Panc1 (cell line): ENCODE results near the gene PLCG2. TPM values are rescaled to one million over a fixed set of nuclear protein-coding genes. Genes with fewer than 3 reads are reported as not detected.
A peak's percentile ranks its signal among the peaks of the same experiment; 100 is the strongest.

Source experiments
- ATAC-seq: fragments of 200-7000 bp; cut with Tn5 transposase; 2 replicates; pipeline ENCODE4 v1.9.1; 2020; ENCODE audit warnings: mild to moderate bottlenecking, moderate library complexity
- BruUV-seq: library from RNA; stranded (reverse); fragments of 400-500 nt; replicated peaks from 2 replicates; lab custom pipeline; 2021; lab: Mats Ljungman, UMichigan
- CTCF ChIA-PET: fragments of 300-600 bp; sonication (Branson Sonifier 250); formaldehyde crosslinking; loops from one replicate; lab custom pipeline; 2022; ENCODE audit warnings: antibody characterized with exemption; lab: Charles Lee
- POLR2A ChIA-PET: fragments of 300-600 bp; sonication (Branson Sonifier 250); formaldehyde crosslinking; loops from one replicate; lab custom pipeline; 2022; ENCODE audit warnings: antibody characterized with exemption; lab: Charles Lee
- DNase-seq: peaks from one replicate; pipeline ENCODE4 v3.0.0-alpha.2; 2010; ENCODE audit warnings: low read depth, low spot score
- H3K27ac ChIP-seq: 2 replicates; pipeline ENCODE4 v1.5.1; 2011; ENCODE audit warnings: mild to moderate bottlenecking, low read length, inconsistent platforms
- H3K27me3 ChIP-seq: fragments of 200-500 bp; sonication (Bioruptor generic); 2 replicates; pipeline ENCODE4 v1.6.0; 2014; ENCODE audit warnings: low read length, inconsistent platforms; ENCODE audit not compliant: control insufficient read depth, insufficient read depth
- H3K36me3 ChIP-seq: fragments of 200-500 bp; sonication (Bioruptor generic); 2 replicates; pipeline ENCODE4 v1.5.1; 2014; ENCODE audit warnings: inconsistent platforms, mild to moderate bottlenecking, low read length, moderate library complexity; ENCODE audit not compliant: control insufficient read depth, insufficient read depth
- H3K4me1 ChIP-seq: 2 replicates; pipeline ENCODE4 v1.5.1; 2011; ENCODE audit warnings: inconsistent platforms, mild to moderate bottlenecking, low read length, moderate library complexity; ENCODE audit not compliant: control insufficient read depth, insufficient read depth
- H3K4me3 ChIP-seq, 2 experiments: 2 replicates each; pipeline ENCODE4 v1.5.1; 2011 to 2012; ENCODE audit warnings: low read depth in 2 of 2, low read length in 2 of 2, mild to moderate bottlenecking in 2 of 2, inconsistent platforms in 1 of 2, moderate library complexity in 1 of 2
- H3K9me3 ChIP-seq: fragments of 200-500 bp; sonication (Bioruptor generic); 2 replicates; pipeline ENCODE4 v1.5.1; 2014; ENCODE audit warnings: low read depth, mild to moderate bottlenecking, inconsistent platforms, low read length, moderate library complexity; ENCODE audit not compliant: control insufficient read depth, insufficient read depth
- CTCF ChIP-seq: fragments of 450-650 bp; IDR thresholded peaks from 2 replicates; pipeline ENCODE4 v1.5.1; 2017; ENCODE audit warnings: mild to moderate bottlenecking
- POLR2AphosphoS5 ChIP-seq: IDR thresholded peaks from 2 replicates; pipeline ENCODE4 v1.6.1; 2012; ENCODE audit warnings: mild to moderate bottlenecking, low read depth, low read length, moderate library complexity
- REST ChIP-seq, 2 experiments: IDR thresholded peaks; 2 replicates each; pipeline ENCODE4 v1.6.1; 2011 to 2012; ENCODE audit warnings: low read depth in 2 of 2, control low read depth in 1 of 2, low read length in 1 of 2, mild to moderate bottlenecking in 1 of 2, moderate library complexity in 1 of 2; ENCODE audit not compliant: insufficient read depth in 1 of 2
- SIN3A ChIP-seq: IDR thresholded peaks from 2 replicates; pipeline ENCODE4 v1.6.1; 2012; ENCODE audit warnings: low read depth, mild to moderate bottlenecking, low read length, moderate library complexity, borderline replicate concordance; ENCODE audit not compliant: insufficient read depth
- TCF7L2 ChIP-seq: IDR thresholded peaks from 2 replicates; pipeline ENCODE4 v1.6.1; 2011; ENCODE audit warnings: mild to moderate bottlenecking, low read depth, low read length, inconsistent platforms
- in situ Hi-C: cut with HindIII; loops from 2 replicates; pipeline ENCODE4 v1.10.0; 2016; ENCODE audit warnings: low sequenced_read_pairs, low pct_unique_long_range_greater_than_20kb
- intact Hi-C: fragments of 100-400 bp; cut with micrococcal nuclease; formaldehyde crosslinking; loops from one replicate; pipeline ENCODE4 v1.10.0; 2022; ENCODE audit not compliant: unreplicated experiment
- total RNA-seq: library from RNA; stranded (reverse); gene quantifications from one replicate; pipeline ENCODE4 v1.2.1, GENCODE V29; 2021; ENCODE audit not compliant: unreplicated experiment

Gene PLCG2
- total RNA-seq, 1 experiment from 2014 or later: 10.8 TPM

- no peak within 1 kb of the TSS for H3K27ac ChIP-seq
- no TSS peak for BruUV-seq
- H3K27me3 ChIP-seq: no peaks in the 10 kb centered on the region; the same call in none of the 2 replicates
- H3K4me1 ChIP-seq: no peaks in the 10 kb centered on the region
- H3K36me3 ChIP-seq: peaks cover 4% of the 10 kb centered on the region; the same call in 1 of the 2 replicates
- H3K4me3 ChIP-seq: peak within 1 kb of the TSS; percentile 12 to 29
- POLR2A ChIA-PET: interaction anchor here (0.6 kb wide), 2 partner anchors 582 to 1077 kb away, joined by 5 read pairs; no protein-coding TSS in a partner anchor
- intact Hi-C loops (no loop called here), in situ Hi-C loops (no loop called here)
- TF ChIP-seq SIN3A (no peak), TCF7L2 (no peak), REST (IDR thresholded peaks at IDR 0.05; ENCODE audit: insufficient read depth in 1 of 2, low read depth in 2 of 2, low read length in 1 of 2) (no peak), POLR2AphosphoS5 (no peak), CTCF (no peak)
- H3K9me3 ChIP-seq: no peaks in the 10 kb centered on the region
- CTCF ChIA-PET: no interaction called here
- DNase-seq: no peak
- no peak; the same call in 1 of the 2 replicates for ATAC-seq
Measured at GRCh38 chr16:82011199-82011641, 232.1 kb downstream of the PLCG2 start, which contains the start of gene SDR42E1. TSS of gene SDR42E1 (minus strand) at chr16:82011470. CDS start at chr16:82000858, 10,612 bp downstream.

Other genes starting within 250 kb of the PLCG2 start
- 0.33 TPM for gene SDR42E1, start 232.2 kb downstream of the PLCG2 start, total RNA-seq